Memory B cell (primary cell): Measurements from ENCODE around the gene FCSK.
"Not testable (repeated sequence)": the region's sequence is repeated elsewhere in the genome, so short reads cannot be mapped to it uniquely, and the experiment has no call there.

ENCODE experiments used
- ATAC-seq: fragments of 150-1000 bp; cut with Tn5 transposase; 2 replicates; pipeline ENCODE4 v1.10.0; 2021; ENCODE audit warnings: low read depth, mild to moderate bottlenecking, moderate library complexity
- DNase-seq, 2 donors: peaks; one replicate each; pipeline ENCODE4 v3.0.0; 2022; ENCODE audit warnings: low spot score in 2 of 2
- H3K27ac Mint-ChIP-seq: one replicate; pipeline ENCODE4 v1.8.0; 2022; ENCODE audit warnings: mild to moderate bottlenecking, moderate library complexity, mixed read lengths
- H3K27me3 Mint-ChIP-seq: one replicate; pipeline ENCODE4 v1.8.0; 2022; ENCODE audit warnings: mixed read lengths
- H3K36me3 Mint-ChIP-seq: one replicate; pipeline ENCODE4 v1.8.0; 2022; ENCODE audit warnings: mild to moderate bottlenecking, mixed read lengths
- H3K4me1 Mint-ChIP-seq: one replicate; pipeline ENCODE4 v1.8.0; 2022; ENCODE audit warnings: mixed read lengths
- H3K4me3 Mint-ChIP-seq: one replicate; pipeline ENCODE4 v1.8.0; 2022; ENCODE audit warnings: mild to moderate bottlenecking, moderate library complexity, mixed read lengths
- H3K9me3 Mint-ChIP-seq: one replicate; pipeline ENCODE4 v1.8.0; 2022; ENCODE audit warnings: mixed read lengths

FCSK gene

GRCh38 chr16:70454222-70455034 is at the start of gene FCSK:
Gene FCSK, plus strand, starts transcription at chr16:70454595. Its CDS starts 8,596 bp downstream, at chr16:70463191.
- H3K9me3 Mint-ChIP-seq = no peaks in the 10 kb centered on the region
- peak; percentile 90 for ATAC-seq
- H3K27ac Mint-ChIP-seq = peak within 1 kb of the TSS; percentile 90
- no peaks in the 10 kb centered on the region for H3K27me3 Mint-ChIP-seq
- H3K4me3 Mint-ChIP-seq = peak within 1 kb of the TSS; percentile 89
- peak; percentile 70 to 83 for DNase-seq
- H3K4me1 Mint-ChIP-seq = peaks cover 14% of the 10 kb centered on the region
- no peaks in the 10 kb centered on the region for H3K36me3 Mint-ChIP-seq

GRCh38 chr16:70406104-70406503 is 48.3 kb upstream of the FCSK start:
- DNase-seq, H3K4me3 Mint-ChIP-seq, H3K27ac Mint-ChIP-seq, ATAC-seq, H3K36me3 Mint-ChIP-seq, H3K9me3 Mint-ChIP-seq: not testable (repeated sequence)
- peaks cover 16% of the 10 kb centered on the region for H3K27me3 Mint-ChIP-seq
- H3K4me1 Mint-ChIP-seq = peaks cover 38% of the 10 kb centered on the region

- no peak for ATAC-seq
- Mint-ChIP-seq H3K9me3 (no peaks in the 10 kb centered on the region), H3K4me3 (no peak overlapping the region), H3K36me3 (peaks cover 12% of the 10 kb centered on the region), H3K27me3 (peaks cover 12% of the 10 kb centered on the region), H3K4me1 (peaks cover 36% of the 10 kb centered on the region), H3K27ac (no peak overlapping the region)
- no peak for DNase-seq
Measured at GRCh38 chr16:70407811-70408274, 46.6 kb upstream of the FCSK start.

GRCh38 chr16:70410734-70411133 is 43.7 kb upstream of the FCSK start:
- Mint-ChIP-seq H3K9me3 (no peaks in the 10 kb centered on the region), H3K27me3 (peaks cover 8% of the 10 kb centered on the region), H3K36me3 (peaks cover 7% of the 10 kb centered on the region), H3K27ac (no peak overlapping the region), H3K4me1 (peaks cover 16% of the 10 kb centered on the region), H3K4me3 (no peak overlapping the region)
- ATAC-seq (no peak), DNase-seq (no peak)

- peaks cover 8% of the 10 kb centered on the region for H3K36me3 Mint-ChIP-seq
- DNase-seq = no peak
Measured at GRCh38 chr16:70412385-70412784, 42.0 kb upstream of the FCSK start.

GRCh38 chr16:70413572-70413971 is 40.8 kb upstream of the FCSK start:
- not testable (repeated sequence) for H3K36me3 Mint-ChIP-seq, H3K27me3 Mint-ChIP-seq, ATAC-seq, H3K4me3 Mint-ChIP-seq, H3K9me3 Mint-ChIP-seq, DNase-seq, H3K27ac Mint-ChIP-seq
- H3K4me1 Mint-ChIP-seq = peaks cover 25% of the 10 kb centered on the region

More at GRCh38 chr16:70412385-70412784, 42.0 kb upstream of the FCSK start:
- peaks cover 4% of the 10 kb centered on the region for H3K27me3 Mint-ChIP-seq
- no peak overlapping the region for H3K27ac Mint-ChIP-seq
- no peak for ATAC-seq
- no peaks in the 10 kb centered on the region for H3K9me3 Mint-ChIP-seq
- H3K4me3 Mint-ChIP-seq = no peak overlapping the region
- peaks cover 23% of the 10 kb centered on the region for H3K4me1 Mint-ChIP-seq

GRCh38 chr16:70416748-70417616 is 37.4 kb upstream of the FCSK start:
- DNase-seq = peak in 1 of 2 donors; percentile 46
- peaks cover 34% of the 10 kb centered on the region for H3K4me1 Mint-ChIP-seq
- no peaks in the 10 kb centered on the region for H3K9me3 Mint-ChIP-seq
- peaks cover 5% of the 10 kb centered on the region for H3K36me3 Mint-ChIP-seq
- peak; percentile 98 for ATAC-seq
- H3K4me3 Mint-ChIP-seq = peak overlapping the region; percentile 56
- peak overlapping the region; percentile 66 for H3K27ac Mint-ChIP-seq
- no peaks in the 10 kb centered on the region for H3K27me3 Mint-ChIP-seq

GRCh38 chr16:70417661-70418060 is 36.7 kb upstream of the FCSK start:
- peaks cover 34% of the 10 kb centered on the region for H3K4me1 Mint-ChIP-seq
- H3K9me3 Mint-ChIP-seq = no peaks in the 10 kb centered on the region
- H3K36me3 Mint-ChIP-seq = peaks cover 6% of the 10 kb centered on the region
- peak overlapping the region; percentile 1 for H3K4me3 Mint-ChIP-seq
- ATAC-seq = no peak
- DNase-seq = no peak
- no peaks in the 10 kb centered on the region for H3K27me3 Mint-ChIP-seq
- H3K27ac Mint-ChIP-seq = peak overlapping the region; percentile 66

- Mint-ChIP-seq H3K36me3 (peaks cover 6% of the 10 kb centered on the region), H3K4me1 (peaks cover 34% of the 10 kb centered on the region), H3K27me3 (no peaks in the 10 kb centered on the region), H3K9me3 (no peaks in the 10 kb centered on the region), H3K4me3 (no peak overlapping the region), H3K27ac (peak overlapping the region; percentile 66)
- DNase-seq (no peak), ATAC-seq (no peak)
Measured at GRCh38 chr16:70418274-70418992, 36.0 kb upstream of the FCSK start.

- Mint-ChIP-seq H3K4me3 (no peak overlapping the region), H3K27me3 (no peaks in the 10 kb centered on the region), H3K27ac (no peak overlapping the region), H3K9me3 (no peaks in the 10 kb centered on the region), H3K36me3 (peaks cover 6% of the 10 kb centered on the region), H3K4me1 (peaks cover 34% of the 10 kb centered on the region)
- no peak for ATAC-seq
- DNase-seq = no peak
Measured at GRCh38 chr16:70418993-70419318, 35.4 kb upstream of the FCSK start.

- peaks cover 34% of the 10 kb centered on the region for H3K4me1 Mint-ChIP-seq
- H3K4me3 Mint-ChIP-seq = no peak overlapping the region
- H3K27me3 Mint-ChIP-seq = no peaks in the 10 kb centered on the region
- DNase-seq (no peak), ATAC-seq (no peak)
- no peak overlapping the region for H3K27ac Mint-ChIP-seq
- peaks cover 6% of the 10 kb centered on the region for H3K36me3 Mint-ChIP-seq
- no peaks in the 10 kb centered on the region for H3K9me3 Mint-ChIP-seq
Measured at GRCh38 chr16:70419384-70420327, 34.7 kb upstream of the FCSK start.

- H3K27ac Mint-ChIP-seq = no peak overlapping the region
Measured at GRCh38 chr16:70421014-70421413, 33.4 kb upstream of the FCSK start.

More at GRCh38 chr16:70421014-70421413, 33.4 kb upstream of the FCSK start:
- DNase-seq (no peak), ATAC-seq (no peak)
- Mint-ChIP-seq H3K4me3 (no peak overlapping the region), H3K4me1 (peaks cover 33% of the 10 kb centered on the region), H3K9me3 (no peaks in the 10 kb centered on the region), H3K27me3 (no peaks in the 10 kb centered on the region), H3K36me3 (peaks cover 5% of the 10 kb centered on the region)
